Immature natural killer cell (primary cell): ENCODE results near the gene RALGPS1. TPM values are rescaled to one million over a fixed set of nuclear protein-coding genes. Genes with fewer than 3 reads are reported as not detected.

Experiments
- DNase-seq, 3 donors: peaks; one replicate each; pipeline ENCODE4 v3.0.0; 2022; ENCODE audit warnings: mixed read lengths in 1 of 3
- H3K27ac Mint-ChIP-seq, 6 donors: one replicate each; pipeline ENCODE4 v1.8.0; 2020; ENCODE audit warnings: mixed read lengths in 6 of 6, mild to moderate bottlenecking in 5 of 6, inconsistent platforms in 4 of 6, moderate library complexity in 3 of 6
- H3K27me3 Mint-ChIP-seq, 3 donors: one replicate each; pipeline ENCODE4 v1.8.0; 2020 to 2021; ENCODE audit warnings: low read depth in 3 of 3, mild to moderate bottlenecking in 3 of 3, mixed read lengths in 3 of 3, moderate library complexity in 3 of 3, inconsistent platforms in 1 of 3
- H3K36me3 Mint-ChIP-seq, 3 donors: one replicate each; pipeline ENCODE4 v1.8.0; 2020; ENCODE audit warnings: mixed read lengths in 3 of 3, inconsistent platforms in 2 of 3, mild to moderate bottlenecking in 2 of 3
- H3K4me1 Mint-ChIP-seq, 2 donors: one replicate each; pipeline ENCODE4 v1.8.0; 2020; ENCODE audit warnings: inconsistent platforms in 2 of 2, mild to moderate bottlenecking in 2 of 2, mixed read lengths in 2 of 2, moderate library complexity in 1 of 2
- H3K4me3 Mint-ChIP-seq, 5 donors: one replicate each; pipeline ENCODE4 v1.8.0; 2020; ENCODE audit warnings: mild to moderate bottlenecking in 5 of 5, mixed read lengths in 5 of 5, inconsistent platforms in 3 of 5, moderate library complexity in 3 of 5
- H3K9me3 Mint-ChIP-seq, 6 donors: one replicate each; pipeline ENCODE4 v1.8.0; 2020; ENCODE audit warnings: mild to moderate bottlenecking in 6 of 6, mixed read lengths in 6 of 6, inconsistent platforms in 4 of 6, moderate library complexity in 3 of 6
- polyA plus RNA-seq, 3 donors: library from polyadenylated mRNA; unstranded; fragments of 300-500 nt; fragmentation: Illumina TruSeq; gene quantifications; one replicate each; pipeline ENCODE4 v1.2.3, GENCODE V29; 2021

The RALGPS1 gene
- polyA plus RNA-seq, 3 donors from 2014 or later, result 2.6 to 3.4 (median 2.9) TPM

DNA sequence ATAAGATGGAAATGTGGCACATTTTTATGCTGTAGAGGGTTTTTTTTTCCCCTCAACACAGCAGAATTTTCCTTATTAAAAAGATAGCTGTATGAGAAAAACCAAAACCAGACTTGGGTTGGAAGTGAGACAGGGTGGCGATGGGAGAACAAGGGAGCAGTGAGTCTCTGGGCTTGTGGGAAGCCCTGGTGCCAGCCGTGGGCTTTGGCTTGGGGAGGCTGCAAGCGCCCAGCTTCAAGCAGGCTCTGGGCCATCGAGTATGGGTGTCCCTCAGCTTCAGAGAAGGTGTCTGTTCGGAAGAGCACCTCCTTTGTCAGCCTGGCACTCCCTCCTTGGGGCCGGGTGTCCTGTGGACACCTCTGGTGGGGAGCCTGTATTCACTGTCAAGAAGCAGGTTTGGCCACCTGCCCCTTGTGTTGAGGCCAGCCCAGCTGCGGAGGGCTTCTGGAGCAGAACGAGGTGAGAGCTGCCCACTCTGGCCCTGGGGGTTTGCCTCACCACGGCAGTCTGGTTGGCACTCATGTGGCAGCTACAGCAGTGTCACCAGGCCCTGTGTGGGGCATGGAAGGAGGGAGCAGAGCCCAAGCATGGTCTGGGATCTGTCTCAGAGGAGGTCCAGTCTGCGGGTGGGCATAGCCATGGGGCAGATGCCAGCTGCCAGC, 245.5 kb downstream of the RALGPS1 start:
- Mint-ChIP-seq H3K27ac (no peak overlapping the region), H3K4me3 (no peak overlapping the region), H3K27me3 (no peaks in the 10 kb centered on the region), H3K36me3 (peaks cover 0 to 3% (median 0%) of the 10 kb centered on the region in 3 donors), H3K9me3 (no peaks in the 10 kb centered on the region), H3K4me1 (no peaks in the 10 kb centered on the region)
- DNase-seq, result no peak

DNA sequence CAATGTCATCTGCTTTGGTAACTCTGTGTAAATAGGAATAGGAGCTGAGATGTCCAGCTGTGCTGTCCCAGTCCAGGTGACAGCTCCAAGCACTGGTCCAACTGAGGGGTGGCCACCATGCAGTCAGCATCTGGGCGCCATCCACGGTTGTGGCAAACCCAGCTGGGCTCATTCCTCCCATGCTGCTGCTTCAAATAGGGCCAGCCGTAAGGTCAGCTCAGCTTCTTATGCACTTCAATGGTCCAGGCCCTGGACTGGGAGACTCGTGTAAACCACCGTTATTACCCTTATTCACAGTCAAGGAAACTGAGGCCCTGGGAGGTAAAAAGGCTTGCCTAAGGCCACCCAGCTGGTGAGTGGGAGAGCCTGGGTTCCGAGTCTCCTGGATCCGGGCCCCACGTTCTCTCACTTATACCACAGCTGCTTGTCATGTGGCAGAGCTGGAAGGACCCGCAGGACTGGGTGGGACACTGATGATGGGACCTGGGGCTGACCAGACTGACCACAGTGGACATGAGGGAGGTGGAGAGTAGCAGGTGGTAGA, 246.6 kb downstream of the RALGPS1 start:
- no peak overlapping the region for H3K27ac Mint-ChIP-seq
- H3K36me3 Mint-ChIP-seq, result peaks cover 0 to 3% (median 0%) of the 10 kb centered on the region in 3 donors
- no peak for DNase-seq
- H3K27me3 Mint-ChIP-seq, result no peaks in the 10 kb centered on the region
- no peak overlapping the region for H3K4me3 Mint-ChIP-seq
- no peaks in the 10 kb centered on the region for H3K4me1 Mint-ChIP-seq
- no peaks in the 10 kb centered on the region for H3K9me3 Mint-ChIP-seq

DNA sequence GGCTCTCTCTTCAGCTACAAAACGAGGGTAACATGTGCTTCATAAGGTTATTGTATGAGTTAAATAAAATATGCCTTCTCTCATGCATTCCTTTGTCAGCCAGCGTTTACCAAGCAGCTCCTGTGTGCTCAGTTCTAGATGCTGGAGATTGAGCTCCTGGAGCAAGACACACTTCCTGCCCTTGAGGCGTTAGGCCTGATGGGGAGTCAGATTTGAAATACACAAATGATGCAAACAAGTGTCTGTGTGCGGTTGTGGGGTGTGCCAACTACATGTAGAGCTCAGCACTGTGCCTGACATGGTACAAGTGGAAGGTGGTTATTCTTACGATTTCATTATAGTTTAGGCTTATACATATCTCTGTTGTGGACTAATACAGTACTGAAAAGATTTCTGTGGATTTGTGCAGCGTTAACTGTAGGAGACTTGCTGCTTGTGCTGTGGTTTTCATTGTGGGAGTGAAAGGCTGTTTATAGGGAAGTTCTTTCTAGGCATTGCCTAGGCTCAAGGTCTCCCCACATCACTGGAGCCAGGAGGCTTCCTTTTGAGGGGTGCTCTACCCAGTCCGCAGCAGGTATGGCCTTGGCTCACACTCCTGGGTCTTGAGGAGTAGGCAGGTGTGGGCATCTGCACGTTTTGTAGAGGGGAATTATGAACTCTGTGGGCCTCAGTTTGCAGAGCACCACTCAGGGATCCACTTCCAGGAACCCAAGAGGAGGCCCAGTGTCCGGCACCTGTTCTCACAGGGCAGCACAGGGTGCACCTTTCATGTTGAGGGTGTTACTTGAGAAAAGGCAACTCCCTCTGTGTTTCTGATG, 247.7 kb downstream of the RALGPS1 start:
- H3K27ac Mint-ChIP-seq, result no peak overlapping the region
- DNase-seq, result no peak

DNA sequence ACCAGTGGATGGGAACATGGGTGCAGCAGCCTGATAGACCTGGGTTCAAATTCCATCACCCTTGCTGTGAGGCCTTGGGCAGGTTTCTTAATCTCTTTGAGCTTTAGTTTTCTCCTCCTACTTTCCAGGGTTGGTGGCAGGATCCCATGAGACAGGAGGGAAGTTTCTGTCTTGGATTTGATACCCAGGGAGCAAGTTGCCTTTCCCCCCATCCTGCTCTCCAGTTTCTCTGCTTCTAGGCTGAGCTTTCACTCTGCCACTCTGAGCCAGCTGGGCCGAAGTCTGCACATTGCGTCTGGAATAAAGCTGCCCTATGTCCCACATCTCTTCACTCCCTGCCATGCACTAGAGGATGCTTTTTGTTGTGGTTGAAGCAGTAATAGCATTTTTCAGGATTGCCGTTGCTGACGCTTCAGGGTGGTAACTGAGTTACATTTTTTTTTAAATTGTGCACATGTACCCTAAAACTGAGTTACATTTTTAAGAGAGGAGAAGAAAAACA, 248.3 kb downstream of the RALGPS1 start:
- no peak overlapping the region for H3K4me3 Mint-ChIP-seq
- H3K27ac Mint-ChIP-seq, result peak overlapping the region in 1 of 6 donors; percentile 15
- H3K9me3 Mint-ChIP-seq, result no peaks in the 10 kb centered on the region
- peaks cover 0 to 7% (median 3%) of the 10 kb centered on the region in 3 donors for H3K36me3 Mint-ChIP-seq
- H3K27me3 Mint-ChIP-seq, result no peaks in the 10 kb centered on the region
- H3K4me1 Mint-ChIP-seq, result no peaks in the 10 kb centered on the region
- DNase-seq, result no peak

More for the DNA sequence above, 247.7 kb downstream of the RALGPS1 start:
- no peaks in the 10 kb centered on the region for H3K27me3 Mint-ChIP-seq
- no peaks in the 10 kb centered on the region for H3K4me1 Mint-ChIP-seq
- H3K4me3 Mint-ChIP-seq, result no peak overlapping the region
- no peaks in the 10 kb centered on the region for H3K9me3 Mint-ChIP-seq
- H3K36me3 Mint-ChIP-seq, result peaks cover 0 to 3% (median 1%) of the 10 kb centered on the region in 3 donors

DNA sequence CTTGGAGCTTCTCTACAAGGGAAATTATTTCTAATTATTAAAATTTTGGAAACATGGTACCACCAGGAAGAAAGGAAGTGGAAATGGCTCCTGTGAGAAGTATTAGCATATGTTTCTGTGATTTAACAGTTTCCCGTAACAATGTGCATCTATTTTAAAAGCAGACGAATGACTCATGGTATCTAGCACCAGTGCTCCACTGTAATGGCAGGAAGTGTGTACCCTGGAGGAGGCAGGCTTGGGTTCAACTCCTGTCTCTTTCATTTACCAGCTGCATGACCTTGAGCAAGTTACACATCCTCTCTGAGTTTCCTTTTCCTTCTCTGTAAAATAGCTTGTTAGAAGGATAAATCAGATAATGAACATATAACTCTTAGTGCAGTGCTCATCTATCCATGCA, 248.8 kb downstream of the RALGPS1 start:
- H3K36me3 Mint-ChIP-seq, result peaks cover 0 to 9% (median 3%) of the 10 kb centered on the region in 3 donors
- H3K9me3 Mint-ChIP-seq, result no peaks in the 10 kb centered on the region
- no peak for DNase-seq
- H3K4me3 Mint-ChIP-seq, result no peak overlapping the region
- H3K27me3 Mint-ChIP-seq, result no peaks in the 10 kb centered on the region
- H3K4me1 Mint-ChIP-seq, result no peaks in the 10 kb centered on the region
- H3K27ac Mint-ChIP-seq, result no peak overlapping the region

DNA sequence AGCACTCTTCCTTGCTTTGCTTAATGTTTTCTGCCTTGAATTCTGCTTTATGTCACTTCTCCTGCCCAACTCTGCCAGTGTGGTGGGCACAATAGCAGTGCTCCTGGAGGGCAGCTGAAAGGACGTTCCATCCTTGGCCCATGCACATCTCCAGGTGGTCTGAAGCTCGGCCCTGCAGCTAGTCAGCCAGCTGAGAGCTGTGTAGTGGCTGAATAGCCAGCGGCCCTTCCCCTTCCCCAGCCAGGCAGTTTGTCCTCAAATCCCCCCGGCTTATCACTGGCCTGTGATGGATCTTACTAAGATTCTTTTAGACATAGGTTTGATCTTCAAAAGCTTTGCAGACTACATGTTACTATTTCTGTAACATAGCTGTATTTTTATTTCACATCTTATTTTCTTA, 250.5 kb downstream of the RALGPS1 start:
- Mint-ChIP-seq H3K4me1 (no peaks in the 10 kb centered on the region), H3K27ac (no peak overlapping the region), H3K4me3 (no peak overlapping the region), H3K36me3 (peaks cover 9 to 26% (median 12%) of the 10 kb centered on the region in 3 donors), H3K27me3 (no peaks in the 10 kb centered on the region), H3K9me3 (no peaks in the 10 kb centered on the region)
- no peak for DNase-seq

DNA sequence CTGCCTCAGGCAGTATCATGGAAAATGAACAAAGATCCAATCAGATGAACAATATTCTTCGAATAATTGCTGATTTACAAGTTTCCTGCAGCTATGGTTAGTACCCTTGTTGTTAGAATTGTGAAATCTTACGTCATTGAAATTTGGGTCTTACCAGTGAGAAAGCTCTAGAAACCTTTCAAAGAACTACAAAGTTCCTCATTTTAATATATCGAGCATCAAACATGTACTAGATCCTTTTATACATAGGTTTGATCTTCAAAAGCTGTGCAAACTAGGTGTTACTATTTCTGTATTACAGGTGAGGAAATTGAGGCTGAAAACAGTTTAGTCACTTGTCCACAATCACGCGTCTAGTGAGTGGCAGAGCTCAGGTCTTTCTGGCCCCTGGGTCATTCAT, 251.5 kb downstream of the RALGPS1 start:
- no peak for DNase-seq
- Mint-ChIP-seq H3K27ac (no peak overlapping the region), H3K36me3 (peaks cover 9 to 26% (median 12%) of the 10 kb centered on the region in 3 donors), H3K27me3 (no peaks in the 10 kb centered on the region), H3K9me3 (no peaks in the 10 kb centered on the region), H3K4me3 (no peak overlapping the region), H3K4me1 (no peaks in the 10 kb centered on the region)

DNA sequence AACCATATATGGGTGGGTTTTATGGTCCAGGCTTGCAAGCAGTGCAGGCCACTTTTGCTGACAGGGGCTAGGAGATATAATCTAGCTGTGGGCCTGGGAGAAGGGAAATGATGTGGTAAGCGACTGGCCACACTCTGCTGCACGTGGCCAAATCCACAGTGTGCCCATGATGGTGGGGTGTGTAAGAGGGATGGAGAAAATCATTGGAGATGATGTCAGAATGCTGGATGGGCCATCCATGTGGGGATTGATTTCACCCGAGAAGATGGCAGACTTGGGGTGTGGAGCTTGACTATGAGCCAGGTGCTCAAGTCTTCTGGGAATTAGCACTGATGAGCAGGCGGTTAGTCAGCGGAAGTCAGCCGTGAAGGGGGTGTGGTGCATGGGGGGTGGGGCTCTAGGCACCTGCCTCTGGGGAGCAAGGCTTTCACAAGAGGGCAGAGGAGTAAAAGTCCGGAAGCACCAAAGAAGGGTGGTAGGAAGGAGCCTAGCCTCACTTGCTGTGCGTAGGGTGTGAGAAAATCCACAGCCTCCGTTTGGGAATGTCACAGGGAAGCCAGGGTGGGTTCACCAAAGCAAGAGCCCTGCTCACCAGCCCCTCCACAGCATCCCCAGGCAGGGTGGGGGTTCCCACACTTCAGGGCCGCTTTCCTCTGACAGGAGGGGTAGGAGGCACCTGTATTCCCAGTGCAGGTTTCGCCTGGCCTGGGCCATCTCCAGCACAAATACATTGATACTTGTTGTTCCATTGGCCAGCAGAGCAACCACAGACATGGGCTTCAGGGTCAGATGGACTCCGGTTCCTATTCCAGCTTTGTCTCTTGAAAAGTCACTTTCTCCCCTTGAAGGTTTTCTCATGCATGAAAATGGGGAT, 252.3 kb downstream of the RALGPS1 start:
- Mint-ChIP-seq H3K9me3 (no peaks in the 10 kb centered on the region), H3K4me3 (no peak overlapping the region)
- DNase-seq, result no peak

DNA sequence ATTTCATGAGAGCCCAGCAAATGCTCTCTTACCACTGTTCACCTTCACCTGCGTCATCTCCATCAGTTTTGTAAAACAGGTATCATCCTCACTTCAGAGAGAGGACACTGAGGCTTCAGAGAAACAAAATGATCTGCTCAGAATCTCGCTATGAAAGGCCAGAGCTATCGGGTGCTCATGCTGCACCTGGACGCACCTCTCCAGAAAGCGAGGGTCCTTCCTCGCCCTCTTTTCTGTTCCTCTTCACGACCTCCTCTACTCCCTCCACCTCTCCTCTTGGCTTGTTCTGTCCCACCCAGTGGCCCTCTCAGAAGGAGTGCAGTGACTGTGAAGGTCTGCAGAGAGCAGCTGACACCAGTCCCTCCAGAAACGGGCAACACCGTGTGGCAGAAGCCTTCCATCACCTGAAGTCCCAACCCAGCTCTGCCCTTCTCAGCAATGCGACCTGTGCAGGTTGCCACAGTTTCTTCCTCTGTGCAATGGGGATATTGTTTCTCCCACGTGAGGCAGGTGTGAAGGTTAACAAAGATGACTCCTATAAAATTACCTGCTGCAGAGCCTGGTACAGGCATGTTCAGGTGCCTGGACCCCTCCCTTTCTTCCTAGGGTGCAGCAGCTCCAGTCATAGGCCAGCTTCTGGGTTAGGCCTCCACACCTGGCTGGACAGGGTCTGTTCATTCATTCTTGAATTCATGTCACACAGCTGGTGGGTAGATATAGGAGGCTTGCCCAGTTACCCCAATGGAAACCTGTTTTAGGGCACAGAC, 253.2 kb downstream of the RALGPS1 start:
- no peak for DNase-seq
- H3K27me3 Mint-ChIP-seq, result no peaks in the 10 kb centered on the region
- no peak overlapping the region for H3K4me3 Mint-ChIP-seq
- H3K4me1 Mint-ChIP-seq, result no peaks in the 10 kb centered on the region
- no peaks in the 10 kb centered on the region for H3K9me3 Mint-ChIP-seq
- peaks cover 9 to 26% (median 13%) of the 10 kb centered on the region in 3 donors for H3K36me3 Mint-ChIP-seq
- H3K27ac Mint-ChIP-seq, result peak overlapping the region in 1 of 6 donors; percentile 58

More for the DNA sequence above, 252.3 kb downstream of the RALGPS1 start:
- H3K36me3 Mint-ChIP-seq, result peaks cover 9 to 26% (median 12%) of the 10 kb centered on the region in 3 donors
- no peaks in the 10 kb centered on the region for H3K27me3 Mint-ChIP-seq
- H3K27ac Mint-ChIP-seq, result no peak overlapping the region
- H3K4me1 Mint-ChIP-seq, result no peaks in the 10 kb centered on the region

DNA sequence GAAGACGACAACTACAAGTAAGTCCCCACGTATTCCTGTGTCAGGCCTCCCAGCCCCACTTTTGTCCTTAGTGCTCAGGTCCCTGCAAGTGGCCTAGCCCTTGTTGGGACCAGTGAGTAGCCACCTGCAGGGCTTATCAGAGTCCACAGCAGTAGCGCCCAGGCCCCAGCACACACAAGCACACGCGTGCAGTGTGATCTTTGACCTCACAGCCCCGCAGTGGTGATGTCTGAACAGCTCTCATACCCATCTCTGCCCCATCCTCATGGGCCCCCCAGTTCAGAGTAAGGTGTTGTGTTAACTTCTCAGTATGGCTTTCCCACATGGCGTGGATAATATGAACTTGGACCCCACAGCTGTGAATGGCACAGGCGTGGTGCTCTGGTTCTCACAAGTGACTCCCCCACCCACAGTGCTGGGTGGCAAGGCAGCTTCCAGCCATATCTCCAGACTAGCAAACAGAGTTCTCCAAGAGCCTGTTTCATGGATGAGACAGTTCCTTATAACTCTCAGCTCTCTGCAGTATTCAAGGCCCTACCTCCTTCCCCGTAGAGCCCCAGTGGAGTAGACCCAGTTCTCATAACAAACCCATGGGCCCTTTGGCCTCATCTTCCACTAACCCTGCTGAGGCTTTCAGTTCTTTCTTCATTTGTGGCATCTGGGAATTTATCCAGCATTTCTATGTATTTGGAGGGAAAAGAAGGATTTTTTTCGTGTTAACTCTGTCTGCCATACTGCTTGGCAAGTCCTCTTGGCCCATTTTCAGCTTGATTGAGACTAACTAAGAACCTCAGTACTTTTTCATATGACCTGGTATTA, 254.4 kb downstream of the RALGPS1 start:
- no peaks in the 10 kb centered on the region for H3K27me3 Mint-ChIP-seq
- peaks cover 9 to 29% (median 14%) of the 10 kb centered on the region in 3 donors for H3K36me3 Mint-ChIP-seq
- H3K4me1 Mint-ChIP-seq, result no peaks in the 10 kb centered on the region
- H3K9me3 Mint-ChIP-seq, result no peaks in the 10 kb centered on the region
- no peak overlapping the region for H3K4me3 Mint-ChIP-seq
- no peak overlapping the region for H3K27ac Mint-ChIP-seq
- DNase-seq, result no peak

DNA sequence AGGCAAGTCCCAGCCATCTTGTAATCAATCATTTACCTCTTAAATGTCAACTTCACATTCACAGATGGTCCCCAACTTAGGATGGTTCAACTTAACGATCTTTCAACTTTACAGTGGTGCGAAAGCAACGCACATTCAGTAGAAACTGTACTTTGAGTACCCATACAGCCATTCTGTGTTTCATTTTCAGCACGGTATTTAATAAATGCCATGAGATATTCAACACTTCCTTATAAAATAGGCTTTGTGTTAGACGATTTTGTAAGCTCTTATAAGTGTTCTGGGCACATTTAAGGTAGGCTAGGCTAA, 254.9 kb downstream of the RALGPS1 start:
- peaks cover 0 to 2% (median 0%) of the 10 kb centered on the region in 3 donors for H3K27me3 Mint-ChIP-seq
- DNase-seq, result no peak
- no peak overlapping the region for H3K27ac Mint-ChIP-seq
- no peaks in the 10 kb centered on the region for H3K9me3 Mint-ChIP-seq
- peaks cover 9 to 29% (median 14%) of the 10 kb centered on the region in 3 donors for H3K36me3 Mint-ChIP-seq
- no peaks in the 10 kb centered on the region for H3K4me1 Mint-ChIP-seq
- H3K4me3 Mint-ChIP-seq, result no peak overlapping the region

DNA sequence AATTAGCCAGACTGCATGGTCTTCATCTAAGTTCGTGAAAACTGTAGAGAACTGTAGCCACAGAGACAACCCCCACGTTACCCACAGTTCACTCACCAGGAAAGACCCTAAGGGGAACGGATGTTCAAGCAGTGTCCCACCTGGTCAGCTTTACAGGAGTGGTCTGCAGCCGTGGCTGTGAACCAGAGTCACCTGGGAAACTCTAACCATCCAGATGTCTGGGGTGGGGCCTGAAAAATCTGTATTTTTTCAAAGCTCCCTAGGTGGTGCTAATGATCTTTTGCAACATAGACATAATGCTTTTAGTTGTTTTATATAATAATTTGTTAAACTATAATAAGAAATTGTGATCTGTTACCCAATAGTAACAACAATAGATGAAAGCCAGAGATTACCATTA, 255.5 kb downstream of the RALGPS1 start:
- H3K4me1 Mint-ChIP-seq, result no peaks in the 10 kb centered on the region
- peaks cover 9 to 29% (median 14%) of the 10 kb centered on the region in 3 donors for H3K36me3 Mint-ChIP-seq
- peaks cover 0 to 2% (median 0%) of the 10 kb centered on the region in 3 donors for H3K27me3 Mint-ChIP-seq
- H3K27ac Mint-ChIP-seq, result no peak overlapping the region
- no peak overlapping the region for H3K4me3 Mint-ChIP-seq
- H3K9me3 Mint-ChIP-seq, result no peaks in the 10 kb centered on the region
- no peak for DNase-seq
